Measurements from ENCODE around the gene NEDD4L. TPM values are rescaled to one million over a fixed set of nuclear protein-coding genes. Genes with fewer than 3 reads are reported as not detected.
A peak's percentile ranks its signal among the peaks of the same experiment; 100 is the strongest.
"Not testable (repeated sequence)": the region's sequence is repeated elsewhere in the genome, so short reads cannot be mapped to it uniquely, and the experiment has no call there.

The NEDD4L gene
- total and polyA plus RNA-seq, 8 donors = 45.0 to 113 (median 66.4) TPM

DNA sequence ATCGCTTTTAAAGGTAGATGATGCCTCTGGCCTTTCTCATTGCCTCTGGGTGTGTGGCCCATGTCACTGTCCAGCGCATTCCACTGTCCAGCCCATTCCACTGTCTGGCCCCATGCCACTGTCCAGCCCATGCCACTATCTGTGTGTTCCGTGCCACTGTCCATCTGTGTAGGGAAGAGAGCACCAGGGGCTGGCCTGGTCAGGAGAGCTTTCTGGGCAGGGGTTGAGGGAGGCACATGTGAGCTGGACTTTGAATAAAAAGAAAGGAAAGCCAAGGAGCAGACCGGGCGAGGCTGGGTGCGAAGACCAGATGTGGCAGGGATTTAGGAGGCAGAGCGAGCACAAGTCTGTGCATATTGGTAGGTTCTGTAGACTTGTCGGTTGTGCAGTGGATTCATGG is 236.2 kb downstream of the NEDD4L start:
- ATAC-seq = no peak
- FAIRE-seq = no peak
- TF ChIP-seq CTCF (IDR thresholded peaks at IDR 0.05) = no peak
- no peak for DNase-seq
- Histone ChIP-seq H3K4me3 (no peak overlapping the region), H3K27ac (no peak overlapping the region), H3K36me3 (no peaks in the 10 kb centered on the region), H3K4me1 (peaks cover 13 to 36% (median 32%) of the 10 kb centered on the region in 3 donors), H3K9me3 (no peaks in the 10 kb centered on the region), H3K27me3 (no peaks in the 10 kb centered on the region)
- WGBS, 2 donors = 85 to 97% methylated on average over 8 of the region's 8 CpGs
- intact Hi-C loops (cut with DNase I) = no loop called here

- not testable (repeated sequence) for H3K27ac ChIP-seq
Observed at GRCh38 chr18:58282872-58283271, 238.8 kb downstream of the NEDD4L start.

GRCh38 chr18:58284699-58285448 is 240.8 kb downstream of the NEDD4L start:
- no peak for TF ChIP-seq CTCF (IDR thresholded peaks at IDR 0.05)
- WGBS, 2 donors = 59 to 60% methylated on average over 6 of the region's 6 CpGs
- Histone ChIP-seq H3K36me3 (no peaks in the 10 kb centered on the region), H3K9me3 (no peaks in the 10 kb centered on the region), H3K27ac (peak overlapping the region; percentile 72 to 81 (median 79)), H3K27me3 (no peaks in the 10 kb centered on the region), H3K4me3 (no peak overlapping the region), H3K4me1 (peaks cover 41 to 57% (median 54%) of the 10 kb centered on the region in 3 donors)
- FAIRE-seq = no peak
- no peak for DNase-seq
- intact Hi-C loops (cut with DNase I) = no loop called here
- ATAC-seq = peak; percentile 20 to 55 (median 38)

More at GRCh38 chr18:58282872-58283271, 238.8 kb downstream of the NEDD4L start:
- intact Hi-C loops (cut with DNase I); H3K9me3 ChIP-seq; FAIRE-seq; H3K36me3 ChIP-seq; DNase-seq; ATAC-seq; H3K4me3 ChIP-seq; H3K27me3 ChIP-seq: not testable (repeated sequence)
- peaks cover 26 to 42% (median 41%) of the 10 kb centered on the region in 3 donors for H3K4me1 ChIP-seq
- 98 to 99% methylated on average over 11 of the region's 11 CpGs for WGBS, 2 donors

- Histone ChIP-seq H3K4me1 (peaks cover 48 to 64% (median 60%) of the 10 kb centered on the region in 3 donors), H3K9me3 (no peaks in the 10 kb centered on the region), H3K36me3 (no peaks in the 10 kb centered on the region), H3K27me3 (no peaks in the 10 kb centered on the region), H3K4me3 (no peak overlapping the region), H3K27ac (peak overlapping the region; percentile 72 to 81 (median 79))
- no peak for DNase-seq
- peak; percentile 72 to 86 (median 76) for ATAC-seq
- WGBS, 2 donors = 21 to 28% methylated on average over 4 of the region's 4 CpGs
- peak; percentile 59 for FAIRE-seq
- intact Hi-C loops (cut with DNase I) = no loop called here
- no peak for TF ChIP-seq CTCF (IDR thresholded peaks at IDR 0.05)
Observed at GRCh38 chr18:58285449-58286130, 241.6 kb downstream of the NEDD4L start.

- Histone ChIP-seq H3K9me3 (no peaks in the 10 kb centered on the region), H3K27ac (peak overlapping the region; percentile 72 to 81 (median 79)), H3K36me3 (no peaks in the 10 kb centered on the region), H3K4me1 (peaks cover 50 to 64% (median 60%) of the 10 kb centered on the region in 3 donors), H3K27me3 (no peaks in the 10 kb centered on the region), H3K4me3 (no peak overlapping the region)
- peak in 3 of 4 donors; percentile 4 to 19 (median 6) for ATAC-seq
- WGBS, 2 donors = 43 to 45% methylated on average over 4 of the region's 4 CpGs
- FAIRE-seq = no peak
- intact Hi-C loops (cut with DNase I) = no loop called here
- TF ChIP-seq CTCF (IDR thresholded peaks at IDR 0.05) = no peak
- DNase-seq = no peak
Observed at GRCh38 chr18:58286632-58287352, 242.8 kb downstream of the NEDD4L start.

All from pancreas (tissue), 10 donors.